Neural cell (in vitro differentiated cells): Measurements from ENCODE around the gene SLC16A3. TPM values are rescaled to one million over a fixed set of nuclear protein-coding genes. Genes with fewer than 3 reads are reported as not detected.

ENCODE experiments used
- H2AFZ ChIP-seq: fragments of 200-600, 300-800 bp; sonication (generic), shearing (Covaris generic); 2 replicates; pipeline ENCODE4 v1.6.0; 2014; ENCODE audit warnings: low read depth, mild to moderate bottlenecking, antibody characterized with exemption, low read length, moderate library complexity
- H3F3A ChIP-seq: fragments of 200-600 bp; shearing (Covaris generic); 2 replicates; pipeline ENCODE4 v1.6.1; 2016; ENCODE audit warnings: mild to moderate bottlenecking, moderate library complexity, mixed read lengths, antibody characterized with exemption, low read length; ENCODE audit not compliant: insufficient read depth, poor library complexity, severe bottlenecking
- H3K27ac ChIP-seq: fragments of 200-600, 300-800 bp; sonication (generic), shearing (Covaris generic); 2 replicates; pipeline ENCODE4 v1.5.1; 2014; ENCODE audit warnings: mild to moderate bottlenecking, low read length, moderate library complexity
- H3K27me3 ChIP-seq: fragments of 300-800, 200-600 bp; sonication (generic), shearing (Covaris generic); 2 replicates; pipeline ENCODE4 v1.6.0; 2014; ENCODE audit warnings: mild to moderate bottlenecking, low read depth, low read length, moderate library complexity; ENCODE audit not compliant: insufficient read depth
- H3K36me3 ChIP-seq: fragments of 300-800, 200-600 bp; sonication (generic), shearing (Covaris generic); 2 replicates; pipeline ENCODE4 v1.5.1; 2014; ENCODE audit warnings: mild to moderate bottlenecking, antibody characterized with exemption, low read length, moderate library complexity; ENCODE audit not compliant: insufficient read depth
- H3K4me2 ChIP-seq: fragments of 300-800, 200-600 bp; sonication (generic), shearing (Covaris generic); 2 replicates; pipeline ENCODE4 v1.6.0; 2014; ENCODE audit warnings: mild to moderate bottlenecking, low read length
- H3K4me3 ChIP-seq: fragments of 300-800, 200-600 bp; sonication (generic), shearing (Covaris generic); 2 replicates; pipeline ENCODE4 v1.5.1; 2014; ENCODE audit warnings: mild to moderate bottlenecking, low read length, moderate library complexity
- H3K79me2 ChIP-seq: fragments of 200-600 bp; shearing (Covaris generic); replicated peaks from 2 replicates; pipeline ENCODE4 v1.6.0; 2014; ENCODE audit warnings: mild to moderate bottlenecking, low read length, moderate library complexity; ENCODE audit not compliant: insufficient read depth
- H3K9ac ChIP-seq: fragments of 300-800, 200-600 bp; sonication (generic), shearing (Covaris generic); 2 replicates; pipeline ENCODE4 v1.6.1; 2016; ENCODE audit warnings: mild to moderate bottlenecking, low read length, mixed read lengths
- H3K9me2 ChIP-seq: fragments of 200-600 bp; shearing (Covaris generic); 2 replicates; pipeline ENCODE4 v1.6.1; 2016; ENCODE audit warnings: mild to moderate bottlenecking, low read length, mixed read lengths; ENCODE audit not compliant: insufficient read depth
- H3K9me3 ChIP-seq: fragments of 200-600, 300-800 bp; sonication (generic), shearing (Covaris generic); 2 replicates; pipeline ENCODE4 v1.6.1; 2016; ENCODE audit warnings: mild to moderate bottlenecking, mixed run types, low read length, moderate library complexity, mixed read lengths
- H4K20me1 ChIP-seq: fragments of 200-600 bp; shearing (Covaris generic); 2 replicates; pipeline ENCODE4 v1.6.1; 2016; ENCODE audit warnings: mild to moderate bottlenecking, mixed run types; ENCODE audit not compliant: insufficient read depth
- EP300 ChIP-seq: fragments of 450-650 bp; conservative IDR thresholded peaks from 2 replicates; pipeline ENCODE4 v1.6.1; 2014; ENCODE audit warnings: antibody characterized with exemption, mild to moderate bottlenecking, moderate library complexity; ENCODE audit not compliant: poor library complexity, severe bottlenecking
- EZH2 ChIP-seq: fragments of 200-600, 300-800 bp; shearing (Covaris generic), sonication (generic); IDR thresholded peaks from 2 replicates; pipeline ENCODE4 v1.6.1; 2014; ENCODE audit warnings: antibody characterized with exemption, low read length, borderline replicate concordance, mild to moderate bottlenecking; ENCODE audit not compliant: insufficient read depth, poor library complexity, severe bottlenecking
- MXI1 ChIP-seq: fragments of 450-650 bp; conservative IDR thresholded peaks from 2 replicates; pipeline ENCODE4 v1.6.1; 2014; ENCODE audit warnings: antibody characterized with exemption, mild to moderate bottlenecking; ENCODE audit not compliant: poor library complexity, severe bottlenecking
- POLR2AphosphoS5 ChIP-seq: IDR thresholded peaks from 2 replicates; pipeline ENCODE4 v1.6.1; 2012
- RAD21 ChIP-seq: fragments of 450-650 bp; conservative IDR thresholded peaks from 2 replicates; pipeline ENCODE4 v1.6.1; 2014; ENCODE audit warnings: antibody characterized with exemption, mild to moderate bottlenecking, moderate library complexity
- SMC3 ChIP-seq: fragments of 450-650 bp; conservative IDR thresholded peaks from 2 replicates; pipeline ENCODE4 v1.6.1; 2014; ENCODE audit warnings: antibody characterized with exemption, mild to moderate bottlenecking, moderate library complexity; ENCODE audit not compliant: poor library complexity
- TAF1 ChIP-seq: IDR thresholded peaks from 2 replicates; pipeline ENCODE4 v1.6.1; 2012; ENCODE audit warnings: low read depth
- polyA plus RNA-seq: library from polyadenylated mRNA; depleted of rRNA; stranded (reverse); fragments of >200 nt; gene quantifications from 2 replicates; pipeline ENCODE4 v1.2.3, GENCODE V29; 2014
- TF ChIP-seq, protein P1 (sequence below): IDR thresholded peaks from 2 replicates; pipeline ENCODE4 v1.6.1; 2012; ENCODE audit warnings: borderline replicate concordance
- TF ChIP-seq, protein P2 (sequence below): fragments of 450-650 bp; IDR thresholded peaks from 2 replicates; pipeline ENCODE4 v1.5.1; 2014; ENCODE audit warnings: antibody characterized with exemption, mild to moderate bottlenecking, moderate library complexity; ENCODE audit not compliant: poor library complexity, severe bottlenecking

The SLC16A3 gene
- polyA plus RNA-seq, 1 donor from 2014 or later = 0.56 TPM

DNA sequence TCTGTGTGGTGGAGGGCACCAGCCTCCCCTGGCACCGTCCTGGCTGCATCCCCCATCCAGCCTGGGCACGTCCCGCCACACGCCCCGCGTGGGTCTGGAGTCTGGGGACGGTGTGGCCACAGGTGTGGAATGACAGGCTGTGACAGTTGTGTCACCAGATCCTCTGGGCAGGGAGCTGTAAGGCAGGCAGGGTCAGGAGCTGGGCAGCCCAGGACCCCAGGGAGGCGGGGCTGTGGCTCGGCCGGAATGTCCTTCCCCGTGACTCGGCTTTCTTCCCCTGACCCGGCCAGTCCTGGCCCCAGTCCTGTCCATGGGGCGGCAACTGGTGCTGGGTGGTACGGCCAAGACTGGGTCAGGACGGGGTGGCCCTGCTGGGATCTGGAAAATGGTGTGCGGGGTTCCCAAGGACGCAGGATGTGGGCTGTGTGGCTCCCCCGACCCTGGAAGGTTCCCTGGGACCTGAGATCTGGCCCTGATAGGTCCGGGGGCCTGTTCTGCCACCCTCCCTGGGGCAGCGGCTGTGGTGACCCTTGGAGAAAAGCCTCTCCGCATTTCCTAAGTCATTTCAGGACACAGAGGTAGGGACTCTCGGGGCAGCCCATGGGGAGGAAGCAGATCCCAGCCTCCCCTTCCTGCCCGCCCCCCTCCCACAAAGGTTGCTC, 3.3 kb upstream of the SLC16A3 start:
- no peak overlapping the region for H3K27ac ChIP-seq
- no peaks in the 10 kb centered on the region for H3K9me2 ChIP-seq
- TF ChIP-seq TAF1 (no peak), EP300 (no peak), SMC3 (no peak), MXI1 (no peak), POLR2AphosphoS5 (no peak), EZH2 (no peak), RAD21 (no peak)
- TF ChIP-seq, protein P1, sequence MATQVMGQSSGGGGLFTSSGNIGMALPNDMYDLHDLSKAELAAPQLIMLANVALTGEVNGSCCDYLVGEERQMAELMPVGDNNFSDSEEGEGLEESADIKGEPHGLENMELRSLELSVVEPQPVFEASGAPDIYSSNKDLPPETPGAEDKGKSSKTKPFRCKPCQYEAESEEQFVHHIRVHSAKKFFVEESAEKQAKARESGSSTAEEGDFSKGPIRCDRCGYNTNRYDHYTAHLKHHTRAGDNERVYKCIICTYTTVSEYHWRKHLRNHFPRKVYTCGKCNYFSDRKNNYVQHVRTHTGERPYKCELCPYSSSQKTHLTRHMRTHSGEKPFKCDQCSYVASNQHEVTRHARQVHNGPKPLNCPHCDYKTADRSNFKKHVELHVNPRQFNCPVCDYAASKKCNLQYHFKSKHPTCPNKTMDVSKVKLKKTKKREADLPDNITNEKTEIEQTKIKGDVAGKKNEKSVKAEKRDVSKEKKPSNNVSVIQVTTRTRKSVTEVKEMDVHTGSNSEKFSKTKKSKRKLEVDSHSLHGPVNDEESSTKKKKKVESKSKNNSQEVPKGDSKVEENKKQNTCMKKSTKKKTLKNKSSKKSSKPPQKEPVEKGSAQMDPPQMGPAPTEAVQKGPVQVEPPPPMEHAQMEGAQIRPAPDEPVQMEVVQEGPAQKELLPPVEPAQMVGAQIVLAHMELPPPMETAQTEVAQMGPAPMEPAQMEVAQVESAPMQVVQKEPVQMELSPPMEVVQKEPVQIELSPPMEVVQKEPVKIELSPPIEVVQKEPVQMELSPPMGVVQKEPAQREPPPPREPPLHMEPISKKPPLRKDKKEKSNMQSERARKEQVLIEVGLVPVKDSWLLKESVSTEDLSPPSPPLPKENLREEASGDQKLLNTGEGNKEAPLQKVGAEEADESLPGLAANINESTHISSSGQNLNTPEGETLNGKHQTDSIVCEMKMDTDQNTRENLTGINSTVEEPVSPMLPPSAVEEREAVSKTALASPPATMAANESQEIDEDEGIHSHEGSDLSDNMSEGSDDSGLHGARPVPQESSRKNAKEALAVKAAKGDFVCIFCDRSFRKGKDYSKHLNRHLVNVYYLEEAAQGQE = no peak
- TF ChIP-seq, protein P2, sequence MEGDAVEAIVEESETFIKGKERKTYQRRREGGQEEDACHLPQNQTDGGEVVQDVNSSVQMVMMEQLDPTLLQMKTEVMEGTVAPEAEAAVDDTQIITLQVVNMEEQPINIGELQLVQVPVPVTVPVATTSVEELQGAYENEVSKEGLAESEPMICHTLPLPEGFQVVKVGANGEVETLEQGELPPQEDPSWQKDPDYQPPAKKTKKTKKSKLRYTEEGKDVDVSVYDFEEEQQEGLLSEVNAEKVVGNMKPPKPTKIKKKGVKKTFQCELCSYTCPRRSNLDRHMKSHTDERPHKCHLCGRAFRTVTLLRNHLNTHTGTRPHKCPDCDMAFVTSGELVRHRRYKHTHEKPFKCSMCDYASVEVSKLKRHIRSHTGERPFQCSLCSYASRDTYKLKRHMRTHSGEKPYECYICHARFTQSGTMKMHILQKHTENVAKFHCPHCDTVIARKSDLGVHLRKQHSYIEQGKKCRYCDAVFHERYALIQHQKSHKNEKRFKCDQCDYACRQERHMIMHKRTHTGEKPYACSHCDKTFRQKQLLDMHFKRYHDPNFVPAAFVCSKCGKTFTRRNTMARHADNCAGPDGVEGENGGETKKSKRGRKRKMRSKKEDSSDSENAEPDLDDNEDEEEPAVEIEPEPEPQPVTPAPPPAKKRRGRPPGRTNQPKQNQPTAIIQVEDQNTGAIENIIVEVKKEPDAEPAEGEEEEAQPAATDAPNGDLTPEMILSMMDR = no peak
- peaks cover 30% of the 10 kb centered on the region for H3K27me3 ChIP-seq
- H3K9ac ChIP-seq = no peak overlapping the region
- no peak overlapping the region for H3K4me2 ChIP-seq
- no peaks in the 10 kb centered on the region for H3K36me3 ChIP-seq
- H3F3A ChIP-seq = no peaks in the 10 kb centered on the region
- no peak overlapping the region for H2AFZ ChIP-seq
- H3K79me2 ChIP-seq = no peaks in the 10 kb centered on the region
- H3K4me3 ChIP-seq = no peak overlapping the region
- no peaks in the 10 kb centered on the region for H4K20me1 ChIP-seq
- no peaks in the 10 kb centered on the region for H3K9me3 ChIP-seq

DNA sequence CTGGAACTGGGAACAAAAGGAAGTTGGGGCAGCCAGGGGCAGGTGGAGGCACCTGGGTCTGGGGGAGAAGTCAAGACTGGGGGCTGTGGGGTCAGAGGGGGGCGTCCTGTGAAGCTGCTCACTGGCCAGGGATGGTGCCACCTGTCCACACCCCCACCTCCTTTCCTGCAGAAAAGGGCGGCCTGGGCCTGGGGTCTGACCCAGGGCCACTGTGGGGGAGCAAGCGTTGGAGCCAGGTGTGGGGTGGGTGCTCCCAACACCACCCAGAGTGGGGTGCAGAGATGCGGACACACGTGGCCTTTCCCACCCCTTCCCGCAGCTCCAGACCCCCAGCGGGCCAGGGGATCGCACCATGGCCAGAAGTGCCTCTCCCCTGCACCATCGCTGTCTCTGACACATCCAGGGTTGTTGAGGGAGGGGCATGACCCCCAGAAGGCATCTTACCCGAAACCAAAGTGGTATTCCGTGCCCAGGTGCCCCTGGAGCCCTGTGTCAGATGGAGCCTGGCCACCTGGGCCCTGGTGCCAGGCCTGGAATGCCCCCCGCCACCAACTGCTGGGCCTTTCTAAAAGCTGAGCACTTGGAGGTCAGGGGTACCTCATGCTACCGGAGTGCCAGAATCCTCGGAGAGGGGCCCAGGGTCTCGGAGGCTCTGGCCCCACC, 2.6 kb upstream of the SLC16A3 start:
- no peak overlapping the region for H3K4me2 ChIP-seq
- no peaks in the 10 kb centered on the region for H3K9me3 ChIP-seq
- no peaks in the 10 kb centered on the region for H3K9me2 ChIP-seq
- H2AFZ ChIP-seq = no peak overlapping the region
- no peaks in the 10 kb centered on the region for H4K20me1 ChIP-seq
- H3K9ac ChIP-seq = no peak overlapping the region
- H3K4me3 ChIP-seq = no peak overlapping the region
- no peak overlapping the region for H3K27ac ChIP-seq
- peaks cover 38% of the 10 kb centered on the region for H3K27me3 ChIP-seq
- TF ChIP-seq, protein P2 = no peak
- TF ChIP-seq TAF1 (no peak), POLR2AphosphoS5 (no peak), EZH2 (no peak), MXI1 (no peak), SMC3 (no peak), EP300 (no peak), RAD21 (no peak)
- TF ChIP-seq, protein P1 = no peak
- no peaks in the 10 kb centered on the region for H3K79me2 ChIP-seq
- no peaks in the 10 kb centered on the region for H3F3A ChIP-seq
- H3K36me3 ChIP-seq = no peaks in the 10 kb centered on the region
